ENCODE data around the gene NPPA.

The NPPA gene

DNA sequence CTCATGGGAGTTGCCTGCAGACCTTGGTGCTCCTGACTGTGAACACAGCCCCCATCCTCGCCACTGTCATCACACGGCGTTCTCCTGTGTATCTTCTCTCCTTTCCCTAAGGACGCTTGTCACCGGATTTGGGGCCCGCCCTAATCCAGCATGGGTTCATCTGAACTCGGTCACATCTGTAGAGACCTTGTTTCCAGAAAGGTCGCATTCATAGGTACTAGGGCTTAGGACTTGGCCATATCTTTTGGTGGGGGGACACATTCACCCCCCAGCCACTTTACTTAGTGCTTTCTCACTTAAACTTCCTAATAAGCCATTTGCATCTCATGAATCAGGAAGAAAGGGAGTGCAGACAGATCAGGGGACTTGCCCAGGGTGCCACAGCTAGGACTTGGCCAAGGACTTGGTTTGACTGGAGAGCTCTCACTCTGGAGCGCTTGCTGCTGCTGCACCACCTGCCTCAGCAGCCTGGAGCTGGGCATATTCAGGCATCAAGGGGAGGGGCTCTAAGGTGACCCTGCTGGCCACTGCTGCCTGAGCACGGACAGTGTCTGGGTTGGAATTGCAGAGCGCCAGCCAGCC is 9.7 kb downstream of the NPPA start:
- Histone ChIP-seq H3K36me3 (ENCODE audit: control insufficient read depth in 1 of 2, insufficient read depth in 2 of 2, low read length in 2 of 2) (peaks cover 89 to 96% of the 10 kb centered on the region in 2 experiments), H3K23ac (ENCODE audit: low read length) (no peak overlapping the region), H2AK5ac (ENCODE audit: low read length) (no peak overlapping the region), H3K27ac (ENCODE audit: low read depth, low read length) (no peak overlapping the region), H3K4me3 (ENCODE audit: low read depth, low read length) (no peak overlapping the region), H3K27me3 (ENCODE audit: insufficient read depth, low read length) (no peaks in the 10 kb centered on the region), H3K79me1 (ENCODE audit: low read length) (no peaks in the 10 kb centered on the region), H3K9ac (ENCODE audit: low read length) (no peak overlapping the region), H3K4me1 (ENCODE audit: control insufficient read depth in 1 of 2, insufficient read depth in 2 of 2, low read length in 2 of 2) (no peaks in the 10 kb centered on the region), H3K4me2 (ENCODE audit: low read length) (no peak overlapping the region), H2AFZ (ENCODE audit: insufficient read depth, low read length, poor library complexity) (no peak overlapping the region), H3K18ac (ENCODE audit: low read length) (no peak overlapping the region), H3K79me2 (ENCODE audit: control insufficient read depth, insufficient read depth, low read length, poor library complexity) (no peaks in the 10 kb centered on the region), H4K12ac (ENCODE audit: low read depth, low read length) (no peak overlapping the region), H2BK120ac (ENCODE audit: insufficient read depth, low read length, poor library complexity) (no peak overlapping the region), H4K91ac (ENCODE audit: low read depth, low read length) (no peak overlapping the region), H2BK5ac (ENCODE audit: low read depth, low read length, poor library complexity) (no peak overlapping the region), H3K14ac (ENCODE audit: low read length) (no peak overlapping the region), H3K9me3 (ENCODE audit: insufficient read depth, low read depth, low read length) (peaks cover 4% of the 10 kb centered on the region), H3K4ac (ENCODE audit: low read depth, low read length) (no peak overlapping the region), H4K8ac (ENCODE audit: low read depth, low read length) (no peak overlapping the region), H2BK12ac (ENCODE audit: low read length) (no peak overlapping the region)
- DNase-seq, result no peak
- no CpG with 5 or more reads among the region's 11 CpGs for WGBS (ENCODE audit: extremely low coverage, insufficient coverage, insufficient read length)

DNA sequence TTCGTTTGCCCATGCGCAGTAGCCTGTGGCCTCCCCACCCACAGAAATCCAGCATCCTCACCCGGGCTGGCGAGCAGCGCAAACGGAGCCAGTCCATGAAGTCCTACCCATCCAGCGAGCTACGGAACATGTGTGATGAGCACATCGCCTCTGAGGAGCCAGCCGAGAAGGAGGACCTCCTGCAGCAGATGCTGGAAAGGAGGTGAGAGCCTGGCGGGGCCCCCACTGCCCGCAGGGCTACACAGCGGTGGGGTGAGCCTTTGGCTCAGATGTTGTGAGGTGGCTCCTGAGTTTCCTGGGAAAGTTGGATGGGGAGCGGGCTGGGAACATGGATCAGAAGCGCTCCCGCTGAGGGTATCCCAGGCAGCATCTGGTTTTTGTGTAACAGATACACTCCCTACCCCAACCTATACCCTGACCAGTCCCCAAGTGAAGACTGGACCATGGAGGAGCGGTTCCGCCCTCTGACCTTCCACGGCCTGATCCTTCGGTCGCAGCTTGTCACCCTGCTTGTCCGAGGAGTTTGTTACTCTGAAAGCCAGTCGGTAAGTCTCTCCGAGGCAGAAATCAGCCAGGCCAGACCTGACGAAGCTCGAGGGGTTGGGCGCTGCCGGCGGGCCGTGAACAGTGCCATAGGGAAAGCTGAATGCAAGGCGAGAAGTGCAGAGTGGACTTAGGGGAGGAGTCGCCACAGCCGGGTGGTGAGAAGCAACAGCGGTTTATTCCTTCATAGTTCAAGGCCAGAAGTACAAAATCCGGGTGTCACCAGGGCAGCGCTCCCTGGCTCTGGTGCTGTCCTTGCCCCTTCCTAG is 10.4 kb downstream of the NPPA start:
- Histone ChIP-seq H2AFZ (ENCODE audit: insufficient read depth, low read length, poor library complexity) (no peak overlapping the region), H3K4me3 (ENCODE audit: low read depth, low read length) (no peak overlapping the region), H3K18ac (ENCODE audit: low read length) (no peak overlapping the region), H3K4me1 (ENCODE audit: control insufficient read depth in 1 of 2, insufficient read depth in 2 of 2, low read length in 2 of 2) (no peaks in the 10 kb centered on the region), H3K27me3 (ENCODE audit: insufficient read depth, low read length) (no peaks in the 10 kb centered on the region), H3K4me2 (ENCODE audit: low read length) (no peak overlapping the region), H2BK12ac (ENCODE audit: low read length) (no peak overlapping the region), H3K23ac (ENCODE audit: low read length) (no peak overlapping the region), H2BK120ac (ENCODE audit: insufficient read depth, low read length, poor library complexity) (no peak overlapping the region), H2BK5ac (ENCODE audit: low read depth, low read length, poor library complexity) (no peak overlapping the region), H4K12ac (ENCODE audit: low read depth, low read length) (no peak overlapping the region), H3K4ac (ENCODE audit: low read depth, low read length) (no peak overlapping the region), H4K91ac (ENCODE audit: low read depth, low read length) (no peak overlapping the region), H3K9me3 (ENCODE audit: insufficient read depth, low read depth, low read length) (peaks cover 4% of the 10 kb centered on the region), H4K8ac (ENCODE audit: low read depth, low read length) (no peak overlapping the region), H3K14ac (ENCODE audit: low read length) (no peak overlapping the region), H2AK5ac (ENCODE audit: low read length) (no peak overlapping the region), H3K9ac (ENCODE audit: low read length) (no peak overlapping the region), H3K27ac (ENCODE audit: low read depth, low read length) (no peak overlapping the region), H3K79me2 (ENCODE audit: control insufficient read depth, insufficient read depth, low read length, poor library complexity) (no peaks in the 10 kb centered on the region), H3K36me3 (ENCODE audit: control insufficient read depth in 1 of 2, insufficient read depth in 2 of 2, low read length in 2 of 2) (peaks cover 86 to 96% of the 10 kb centered on the region in 2 experiments), H3K79me1 (ENCODE audit: low read length) (no peaks in the 10 kb centered on the region)
- WGBS (ENCODE audit: extremely low coverage, insufficient coverage, insufficient read length), result no CpG with 5 or more reads among the region's 36 CpGs
- DNase-seq, result no peak

DNA sequence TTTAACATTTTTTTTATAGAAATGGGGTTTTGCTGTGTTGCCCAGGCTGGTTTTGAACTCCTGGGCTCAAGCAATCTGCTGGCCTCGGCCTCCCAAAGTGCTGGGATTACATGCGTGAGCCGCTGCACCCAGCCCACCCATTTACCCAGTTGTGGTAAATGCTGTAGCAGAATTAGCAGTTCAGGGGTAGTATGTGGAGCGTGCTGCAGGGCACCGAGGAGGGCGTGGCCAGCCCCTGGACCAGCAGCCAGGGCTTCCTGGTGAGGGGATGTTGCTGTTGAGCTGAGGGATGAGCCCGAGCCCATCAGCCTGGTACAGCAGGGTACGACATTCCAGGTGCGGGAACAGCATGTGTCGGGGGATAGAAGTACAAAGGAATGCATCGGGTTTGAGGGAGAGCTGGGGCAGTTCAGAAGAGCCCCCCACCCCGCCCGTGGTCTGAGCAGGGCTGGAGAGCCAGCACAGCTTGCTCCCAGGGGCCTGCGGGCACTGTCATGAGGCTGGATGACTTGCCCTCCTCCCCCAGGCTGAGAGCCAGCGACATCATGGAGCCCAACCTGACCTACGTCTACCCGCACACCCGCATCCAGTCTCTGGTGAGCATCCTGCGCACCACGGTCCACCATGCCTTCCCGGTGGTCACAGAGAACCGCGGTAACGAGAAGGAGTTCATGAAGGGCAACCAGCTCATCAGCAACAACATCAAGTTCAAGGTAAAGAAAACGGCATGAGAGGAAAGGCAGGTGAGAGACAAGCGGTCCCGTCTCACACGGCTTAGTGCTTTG is 11.9 kb downstream of the NPPA start:
- H3K23ac ChIP-seq (ENCODE audit: low read length), result no peak overlapping the region

DNA sequence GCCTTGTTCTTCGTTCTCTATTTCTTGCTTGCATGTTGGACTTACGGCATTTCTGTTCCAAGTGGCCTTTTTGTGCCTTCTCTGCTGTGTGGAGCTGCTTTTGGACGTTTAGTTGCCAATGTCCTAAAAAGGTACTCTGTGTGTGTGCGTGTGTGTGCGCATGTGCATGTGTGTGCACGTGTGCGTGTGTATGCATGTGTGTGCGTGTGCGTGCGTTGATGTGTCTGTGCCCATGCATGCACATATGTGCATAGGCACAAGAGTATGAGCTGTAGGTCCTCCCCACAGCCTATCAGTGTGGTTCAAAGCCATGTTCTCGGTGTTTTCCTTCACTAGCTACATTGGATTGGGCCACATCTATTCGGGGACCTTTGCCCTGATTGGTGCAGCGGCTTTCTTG is 13.7 kb downstream of the NPPA start:
- H2AK5ac ChIP-seq (ENCODE audit: low read length), result no peak overlapping the region

More for the DNA sequence above, 11.9 kb downstream of the NPPA start:
- Histone ChIP-seq H3K27ac (ENCODE audit: low read depth, low read length) (no peak overlapping the region), H3K14ac (ENCODE audit: low read length) (no peak overlapping the region), H3K79me1 (ENCODE audit: low read length) (no peaks in the 10 kb centered on the region), H3K9me3 (ENCODE audit: insufficient read depth, low read depth, low read length) (peaks cover 4% of the 10 kb centered on the region), H2AK5ac (ENCODE audit: low read length) (no peak overlapping the region), H3K27me3 (ENCODE audit: insufficient read depth, low read length) (no peaks in the 10 kb centered on the region), H3K18ac (ENCODE audit: low read length) (no peak overlapping the region), H2BK12ac (ENCODE audit: low read length) (no peak overlapping the region), H3K4me3 (ENCODE audit: low read depth, low read length) (no peak overlapping the region), H4K12ac (ENCODE audit: low read depth, low read length) (no peak overlapping the region), H3K79me2 (ENCODE audit: control insufficient read depth, insufficient read depth, low read length, poor library complexity) (no peaks in the 10 kb centered on the region), H2BK120ac (ENCODE audit: insufficient read depth, low read length, poor library complexity) (no peak overlapping the region), H3K36me3 (ENCODE audit: control insufficient read depth in 1 of 2, insufficient read depth in 2 of 2, low read length in 2 of 2) (peaks cover 79 to 89% of the 10 kb centered on the region in 2 experiments), H2AFZ (ENCODE audit: insufficient read depth, low read length, poor library complexity) (no peak overlapping the region), H4K8ac (ENCODE audit: low read depth, low read length) (no peak overlapping the region), H2BK5ac (ENCODE audit: low read depth, low read length, poor library complexity) (no peak overlapping the region), H3K4me1 (ENCODE audit: control insufficient read depth in 1 of 2, insufficient read depth in 2 of 2, low read length in 2 of 2) (no peaks in the 10 kb centered on the region), H3K9ac (ENCODE audit: low read length) (no peak overlapping the region), H3K4ac (ENCODE audit: low read depth, low read length) (no peak overlapping the region), H4K91ac (ENCODE audit: low read depth, low read length) (no peak overlapping the region), H3K4me2 (ENCODE audit: low read length) (no peak overlapping the region)
- WGBS (ENCODE audit: extremely low coverage, insufficient coverage, insufficient read length), result no CpG with 5 or more reads among the region's 28 CpGs
- DNase-seq, result no peak

More for the DNA sequence above, 13.7 kb downstream of the NPPA start:
- H3K4me2 ChIP-seq (ENCODE audit: low read length), result no peak overlapping the region
- no peaks in the 10 kb centered on the region for H3K4me1 ChIP-seq (ENCODE audit: control insufficient read depth in 1 of 2, insufficient read depth in 2 of 2, low read length in 2 of 2)
- no peaks in the 10 kb centered on the region for H3K27me3 ChIP-seq (ENCODE audit: insufficient read depth, low read length)
- H3K36me3 ChIP-seq (ENCODE audit: control insufficient read depth in 1 of 2, insufficient read depth in 2 of 2, low read length in 2 of 2), result peaks cover 76 to 84% of the 10 kb centered on the region in 2 experiments
- H3K4ac ChIP-seq (ENCODE audit: low read depth, low read length), result no peak overlapping the region
- no peak overlapping the region for H4K91ac ChIP-seq (ENCODE audit: low read depth, low read length)
- no peak overlapping the region for H3K9ac ChIP-seq (ENCODE audit: low read length)
- no peaks in the 10 kb centered on the region for H3K79me2 ChIP-seq (ENCODE audit: control insufficient read depth, insufficient read depth, low read length, poor library complexity)
- no peak overlapping the region for H3K18ac ChIP-seq (ENCODE audit: low read length)
- H4K12ac ChIP-seq (ENCODE audit: low read depth, low read length), result no peak overlapping the region
- H2BK120ac ChIP-seq (ENCODE audit: insufficient read depth, low read length, poor library complexity), result no peak overlapping the region
- no peak overlapping the region for H4K8ac ChIP-seq (ENCODE audit: low read depth, low read length)
- no peak overlapping the region for H2BK12ac ChIP-seq (ENCODE audit: low read length)
- H3K9me3 ChIP-seq (ENCODE audit: insufficient read depth, low read depth, low read length), result peaks cover 4% of the 10 kb centered on the region
- no peak overlapping the region for H3K4me3 ChIP-seq (ENCODE audit: low read depth, low read length)
- DNase-seq, result no peak
- H3K14ac ChIP-seq (ENCODE audit: low read length), result no peak overlapping the region
- H3K79me1 ChIP-seq (ENCODE audit: low read length), result no peaks in the 10 kb centered on the region
- no CpG with 5 or more reads among the region's 13 CpGs for WGBS (ENCODE audit: extremely low coverage, insufficient coverage, insufficient read length)
- no peak overlapping the region for H2AFZ ChIP-seq (ENCODE audit: insufficient read depth, low read length, poor library complexity)
- no peak overlapping the region for H2BK5ac ChIP-seq (ENCODE audit: low read depth, low read length, poor library complexity)
- no peak overlapping the region for H3K23ac ChIP-seq (ENCODE audit: low read length)
- no peak overlapping the region for H3K27ac ChIP-seq (ENCODE audit: low read depth, low read length)
